Left ventricle myocardium inferior (tissue), 1 donor: ENCODE results near the gene PCSK6. TPM values are rescaled to one million over a fixed set of nuclear protein-coding genes. Genes with fewer than 3 reads are reported as not detected.

ENCODE experiments used
- DNase-seq: peaks from one replicate; pipeline ENCODE4 v3.0.0-alpha.2; 2020
- H3K27ac ChIP-seq: fragments of 200-600 bp; replicated peaks from 2 replicates; pipeline ENCODE4 v1.8.0; 2021
- H3K27me3 ChIP-seq: fragments of 200-600 bp; 2 replicates; pipeline ENCODE4 v1.8.0; 2021; ENCODE audit warnings: low read depth
- H3K36me3 ChIP-seq: fragments of 200-600 bp; 2 replicates; pipeline ENCODE4 v1.8.0; 2021
- H3K4me1 ChIP-seq: fragments of 200-600 bp; 2 replicates; pipeline ENCODE4 v1.8.0; 2021
- H3K4me3 ChIP-seq: fragments of 200-600 bp; 2 replicates; pipeline ENCODE4 v1.8.0; 2021; ENCODE audit warnings: mild to moderate bottlenecking, moderate library complexity
- H3K9me3 ChIP-seq: fragments of 200-600 bp; replicated peaks from 2 replicates; pipeline ENCODE4 v1.8.0; 2021
- CTCF ChIP-seq: fragments of 200-600 bp; IDR thresholded peaks from 2 replicates; pipeline ENCODE4 v1.8.0; 2021; ENCODE audit warnings: antibody characterized with exemption, mild to moderate bottlenecking, borderline replicate concordance
- intact Hi-C: fragments of 100-400 bp; cut with micrococcal nuclease; formaldehyde crosslinking; loops from one replicate; pipeline ENCODE4 v1.11.0; 2022
- total RNA-seq: library from RNA; stranded (reverse); fragmentation: NEBNext Ultra II Directional; extraction: Animal tissue kit (Norgen Biotek cat#: 25700); gene quantifications from one replicate; pipeline ENCODE4 v1.2.1, GENCODE V29; 2021
- donor health status: DM: no; HTN: yes; CAD: no; lungs with severe emphysema.

The PCSK6 gene
- total RNA-seq, 1 donor from 2014 or later = 28.6 TPM

- H3K9me3 ChIP-seq = no peaks in the 10 kb centered on the region
- DNase-seq = no peak
- no peaks in the 10 kb centered on the region for H3K27me3 ChIP-seq
- TF ChIP-seq CTCF = no peak
- H3K36me3 ChIP-seq = no peaks in the 10 kb centered on the region
- intact Hi-C loops = no loop called here
- peak overlapping the region; percentile 4 for H3K4me3 ChIP-seq
- H3K4me1 ChIP-seq = peaks cover 82% of the 10 kb centered on the region
- H3K27ac ChIP-seq = peak overlapping the region; percentile 75
Observed at GRCh38 chr15:101451846-101452245, 37.7 kb downstream of the PCSK6 start.

DNA sequence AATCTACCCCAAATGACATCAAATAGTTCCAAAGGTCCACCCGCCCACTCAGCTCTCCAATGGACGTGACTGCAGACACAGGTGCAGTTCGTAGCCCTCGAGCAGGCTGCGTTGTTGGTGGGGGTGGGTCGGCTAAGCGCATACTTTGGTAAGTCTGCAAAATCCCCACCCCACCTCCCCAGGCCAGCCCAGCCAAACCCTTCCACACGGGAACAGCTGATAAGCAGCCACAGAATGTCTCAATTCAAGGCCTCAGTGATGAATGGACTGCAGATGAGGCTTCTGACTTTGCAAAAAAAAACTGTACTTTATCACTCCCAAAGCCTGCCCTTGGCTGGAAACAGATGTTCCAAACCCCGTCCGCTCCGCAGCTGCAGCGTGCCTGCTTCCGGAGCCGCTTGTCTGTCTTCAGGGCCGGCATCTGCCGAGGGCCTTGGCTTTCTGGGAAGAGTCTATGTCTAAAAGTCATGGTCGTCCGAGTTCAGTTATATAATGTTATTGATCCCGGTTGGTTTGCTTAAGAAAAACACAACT, 38.2 kb downstream of the PCSK6 start:
- DNase-seq = peak; percentile 79
- no peak for TF ChIP-seq CTCF
- intact Hi-C loops = no loop called here
- H3K27ac ChIP-seq = peak overlapping the region; percentile 75
- peak overlapping the region; percentile 4 for H3K4me3 ChIP-seq
- no peaks in the 10 kb centered on the region for H3K36me3 ChIP-seq
- H3K9me3 ChIP-seq = no peaks in the 10 kb centered on the region
- no peaks in the 10 kb centered on the region for H3K27me3 ChIP-seq
- H3K4me1 ChIP-seq = peaks cover 83% of the 10 kb centered on the region

GRCh38 chr15:101450403-101451265, 38.9 kb downstream of the PCSK6 start:
- DNase-seq = no peak
- intact Hi-C loops = no loop called here
- TF ChIP-seq CTCF = no peak

DNA sequence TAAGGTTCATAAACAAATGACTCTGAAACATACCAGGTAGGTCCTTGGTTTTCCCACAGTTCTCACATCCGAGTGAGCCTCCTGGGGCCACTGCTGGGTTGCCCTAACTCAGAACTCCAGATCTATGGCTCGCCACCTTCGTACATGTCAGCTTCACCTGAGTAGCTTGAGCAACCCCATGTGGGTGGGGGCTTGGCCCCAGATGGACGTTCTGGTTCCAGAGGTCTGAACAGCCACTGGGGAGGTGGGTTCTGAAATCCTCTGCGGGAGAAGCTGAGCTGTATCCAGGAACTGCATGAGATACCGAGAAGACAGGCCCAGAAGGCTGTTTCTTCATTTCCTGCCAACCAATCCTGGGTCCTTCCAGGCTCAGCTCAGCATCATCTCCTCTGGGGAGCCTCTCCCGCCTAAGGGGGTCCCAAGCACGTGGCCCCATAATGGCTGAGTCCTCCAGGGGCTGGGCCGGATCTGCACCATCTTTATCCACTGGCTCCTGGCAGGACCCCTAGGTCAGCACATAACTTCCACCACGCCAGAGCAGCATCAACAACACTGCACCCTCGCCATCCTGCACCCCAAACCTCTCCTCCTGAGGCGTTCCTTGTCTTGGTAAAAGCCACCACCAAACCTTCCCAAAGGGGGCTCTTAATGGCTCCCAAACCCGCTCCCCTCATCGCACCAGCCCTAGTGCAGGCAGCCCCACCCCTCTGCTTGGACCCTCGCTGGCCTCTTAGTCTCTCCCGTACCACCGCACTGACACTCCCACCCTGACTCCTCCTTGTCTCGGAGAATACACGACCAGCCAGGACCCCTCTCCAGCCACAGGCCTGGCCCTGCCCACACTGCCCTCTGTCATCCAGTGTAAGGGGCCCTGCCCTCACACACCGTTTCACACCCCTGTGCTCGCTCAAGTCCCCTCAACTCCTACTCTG, 39.8 kb downstream of the PCSK6 start:
- Histone ChIP-seq H3K4me3 (no peak overlapping the region), H3K27me3 (no peaks in the 10 kb centered on the region), H3K36me3 (no peaks in the 10 kb centered on the region), H3K4me1 (peaks cover 80% of the 10 kb centered on the region), H3K27ac (peak overlapping the region; percentile 75), H3K9me3 (no peaks in the 10 kb centered on the region)
- no peak for TF ChIP-seq CTCF
- no peak for DNase-seq
- intact Hi-C loops = no loop called here

More at GRCh38 chr15:101450403-101451265, 38.9 kb downstream of the PCSK6 start:
- Histone ChIP-seq H3K27me3 (no peaks in the 10 kb centered on the region), H3K27ac (peak overlapping the region; percentile 75), H3K36me3 (no peaks in the 10 kb centered on the region), H3K4me1 (peaks cover 83% of the 10 kb centered on the region), H3K4me3 (no peak overlapping the region), H3K9me3 (no peaks in the 10 kb centered on the region)

- Histone ChIP-seq H3K9me3 (no peaks in the 10 kb centered on the region), H3K36me3 (no peaks in the 10 kb centered on the region), H3K27me3 (no peaks in the 10 kb centered on the region), H3K4me3 (no peak overlapping the region), H3K27ac (peak overlapping the region; percentile 82), H3K4me1 (peaks cover 72% of the 10 kb centered on the region)
- no peak for TF ChIP-seq CTCF
- intact Hi-C loops = no loop called here
- DNase-seq = no peak
Observed at GRCh38 chr15:101448336-101448735, 41.2 kb downstream of the PCSK6 start.
